LNCAP (cell line): ENCODE results near the gene CHMP2B.

Experiments
- TF ChIP-seq, protein P1 (sequence below): fragments of 450-650 bp; IDR thresholded peaks from 2 replicates; pipeline ENCODE4 v1.5.1; 2017; ENCODE audit warnings: mild to moderate bottlenecking

Gene CHMP2B

DNA sequence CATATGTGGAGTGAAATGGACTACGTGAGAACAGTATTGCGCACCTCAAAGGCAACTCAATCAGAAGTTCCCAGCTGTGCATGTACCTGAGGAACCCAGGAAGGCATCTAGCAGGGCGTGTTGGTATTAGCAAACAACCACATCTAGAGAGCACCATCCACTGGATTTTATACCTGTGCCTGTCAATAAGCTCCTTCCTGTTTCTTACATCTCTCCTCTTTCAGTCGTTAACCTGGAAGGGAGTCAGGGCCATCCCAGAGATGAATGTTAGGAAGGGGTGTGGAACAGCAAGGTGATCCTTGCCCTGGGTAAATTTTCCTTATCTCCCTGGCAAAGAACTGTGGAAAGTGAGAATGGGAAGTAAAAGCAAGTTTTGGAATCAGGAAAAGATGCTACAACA lies 29.6 kb upstream of the CHMP2B start:
- TF ChIP-seq, protein P1, sequence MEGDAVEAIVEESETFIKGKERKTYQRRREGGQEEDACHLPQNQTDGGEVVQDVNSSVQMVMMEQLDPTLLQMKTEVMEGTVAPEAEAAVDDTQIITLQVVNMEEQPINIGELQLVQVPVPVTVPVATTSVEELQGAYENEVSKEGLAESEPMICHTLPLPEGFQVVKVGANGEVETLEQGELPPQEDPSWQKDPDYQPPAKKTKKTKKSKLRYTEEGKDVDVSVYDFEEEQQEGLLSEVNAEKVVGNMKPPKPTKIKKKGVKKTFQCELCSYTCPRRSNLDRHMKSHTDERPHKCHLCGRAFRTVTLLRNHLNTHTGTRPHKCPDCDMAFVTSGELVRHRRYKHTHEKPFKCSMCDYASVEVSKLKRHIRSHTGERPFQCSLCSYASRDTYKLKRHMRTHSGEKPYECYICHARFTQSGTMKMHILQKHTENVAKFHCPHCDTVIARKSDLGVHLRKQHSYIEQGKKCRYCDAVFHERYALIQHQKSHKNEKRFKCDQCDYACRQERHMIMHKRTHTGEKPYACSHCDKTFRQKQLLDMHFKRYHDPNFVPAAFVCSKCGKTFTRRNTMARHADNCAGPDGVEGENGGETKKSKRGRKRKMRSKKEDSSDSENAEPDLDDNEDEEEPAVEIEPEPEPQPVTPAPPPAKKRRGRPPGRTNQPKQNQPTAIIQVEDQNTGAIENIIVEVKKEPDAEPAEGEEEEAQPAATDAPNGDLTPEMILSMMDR = no peak

DNA sequence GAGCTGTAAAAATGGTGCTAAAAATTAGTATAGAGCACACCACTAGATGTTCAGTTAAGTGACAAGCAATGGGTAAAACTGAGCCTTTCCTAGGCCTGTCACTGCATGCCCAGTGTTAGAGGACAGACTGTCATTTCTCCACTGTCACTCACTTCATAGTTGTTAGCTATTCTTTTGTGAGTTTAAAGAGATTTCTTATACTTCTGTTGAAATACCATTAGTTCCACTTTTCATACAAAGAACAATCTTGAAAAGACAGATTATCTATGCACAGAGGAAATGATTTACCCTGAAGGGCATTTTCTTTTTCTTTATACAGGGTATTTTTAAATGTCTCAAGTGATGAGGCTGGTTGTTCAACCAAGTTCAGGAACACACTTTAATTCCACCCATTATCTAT lies 28.3 kb upstream of the CHMP2B start:
- TF ChIP-seq, protein P1 = no peak

DNA sequence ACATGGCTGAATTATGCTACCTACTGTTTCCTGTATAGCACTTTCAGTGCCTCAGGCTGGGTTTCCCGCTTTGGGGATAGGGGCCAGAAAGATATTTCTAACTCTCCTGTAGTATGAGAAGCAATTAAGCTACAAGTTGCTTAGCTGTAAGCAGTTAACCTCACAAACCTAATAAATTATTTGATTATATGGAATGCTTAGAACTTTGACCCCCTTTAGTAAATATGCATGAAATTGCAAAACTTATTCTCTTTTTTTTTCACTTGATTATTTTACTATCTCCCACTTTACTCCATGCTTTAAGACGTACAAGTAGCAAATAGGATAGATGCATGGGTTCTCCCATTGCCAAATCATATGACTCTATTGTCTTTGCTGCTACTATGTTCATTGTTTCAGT lies 27.5 kb upstream of the CHMP2B start:
- TF ChIP-seq, protein P1 = no peak

DNA sequence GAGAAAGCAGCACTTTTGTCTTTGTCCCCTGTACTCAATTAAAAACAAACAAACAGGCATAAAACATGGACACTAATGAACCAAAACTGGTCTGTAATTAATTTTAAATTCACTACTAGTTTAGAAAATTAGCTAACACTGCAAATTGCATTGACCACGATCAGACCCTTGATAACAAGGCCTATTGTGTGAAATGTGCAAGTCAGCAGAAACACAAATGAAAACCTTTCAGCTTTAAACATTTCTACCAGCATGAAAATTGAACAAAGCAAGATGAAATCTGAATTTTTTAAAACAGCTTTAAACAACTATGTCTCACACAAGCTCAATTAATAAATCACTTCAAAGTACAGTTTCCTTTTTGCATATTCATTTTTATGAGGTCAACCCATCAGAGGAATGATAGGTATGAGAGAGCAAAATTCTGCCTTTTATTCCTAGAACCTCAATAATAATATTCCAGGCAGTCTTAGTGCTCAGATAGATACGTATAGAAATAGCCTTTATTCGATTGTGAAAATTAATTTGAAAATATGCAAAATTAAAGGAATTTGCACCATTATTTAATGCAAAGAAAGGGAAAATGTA lies 27.0 kb upstream of the CHMP2B start:
- TF ChIP-seq, protein P1 = no peak

DNA sequence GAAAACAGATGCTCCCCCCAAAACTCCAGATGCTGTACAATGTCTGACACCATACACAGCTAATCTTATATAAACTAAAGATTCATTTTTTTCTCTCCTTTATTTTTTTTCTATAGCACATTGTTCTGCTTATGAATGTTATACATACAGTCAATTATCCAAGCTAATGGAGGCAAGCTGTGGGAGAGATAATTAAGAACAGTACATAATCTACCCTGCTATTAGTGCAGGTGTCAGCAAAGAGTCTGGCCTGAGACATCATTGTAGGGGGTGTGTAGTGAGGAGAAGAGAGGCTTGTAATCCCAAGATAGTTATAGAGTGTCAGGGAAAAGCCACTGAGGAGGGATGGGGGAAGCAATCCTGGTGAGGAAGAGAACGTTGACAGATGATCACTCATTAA lies 25.4 kb upstream of the CHMP2B start:
- TF ChIP-seq, protein P1 = no peak

DNA sequence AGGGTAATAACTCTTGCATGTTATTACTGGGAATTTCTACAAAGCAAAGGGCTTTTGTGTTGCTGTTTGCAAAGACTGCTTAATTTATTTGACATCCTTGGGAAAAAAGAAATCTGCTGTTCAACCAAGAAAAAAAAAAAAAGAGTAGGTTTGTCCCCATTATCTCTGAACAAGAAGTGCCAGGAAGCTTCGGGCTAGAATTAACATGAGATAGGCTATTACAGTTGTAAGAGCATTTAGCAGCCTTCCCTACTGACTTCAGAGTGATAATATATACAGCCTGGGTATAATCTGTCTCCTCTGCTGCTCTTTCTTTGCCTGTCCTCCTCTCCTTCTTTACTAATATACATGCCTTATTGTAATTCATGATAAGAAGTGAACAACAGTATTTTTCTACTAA lies 23.3 kb upstream of the CHMP2B start:
- TF ChIP-seq, protein P1 = no peak

DNA sequence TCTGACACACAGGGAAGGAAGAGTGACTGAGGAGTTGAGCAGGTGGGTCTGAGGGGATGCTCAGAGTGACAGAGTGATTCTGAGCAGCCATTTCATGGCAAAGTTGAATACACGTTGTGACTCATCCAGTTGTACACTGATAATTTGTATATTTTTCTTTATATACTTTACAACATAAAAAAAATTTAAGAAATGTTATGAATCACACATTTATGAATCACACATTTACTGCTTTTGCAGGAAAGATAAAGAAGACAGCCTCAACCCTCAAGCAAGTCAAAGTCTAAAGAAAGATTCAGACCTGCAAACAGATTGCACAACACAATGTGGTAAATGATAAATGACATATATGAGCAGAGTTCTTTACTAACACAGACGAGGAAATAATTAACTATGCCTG lies 21.0 kb upstream of the CHMP2B start:
- TF ChIP-seq, protein P1 = no peak

DNA sequence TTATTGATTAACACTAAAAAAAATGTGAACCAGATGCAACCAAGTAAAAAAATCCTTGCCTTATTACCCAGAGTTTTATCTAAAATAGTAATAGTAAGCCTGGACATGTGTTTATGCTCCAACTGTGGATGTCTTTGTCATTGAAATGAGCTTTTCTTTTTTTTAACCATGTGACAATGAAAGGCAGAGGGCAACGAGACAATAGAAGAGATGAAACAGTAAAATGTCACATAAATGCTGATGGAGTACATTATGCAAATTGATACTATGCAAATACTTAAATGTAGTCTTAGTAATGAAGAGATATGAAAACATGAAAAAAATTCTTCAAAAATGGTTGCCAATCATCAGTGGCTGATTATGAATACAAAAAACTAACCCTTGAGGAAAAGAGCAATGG lies 20.5 kb upstream of the CHMP2B start:
- TF ChIP-seq, protein P1 = no peak
